Stimulated activated CD4-positive, alpha-beta T cell treated with anti-CD3 and anti-CD28 coated beads, Interleukin-2, amount 100 ng/mL, for 24 hours (primary cell): ENCODE results near the gene ATG16L2.
A peak's percentile ranks its signal among the peaks of the same experiment; 100 is the strongest.
"Not testable (repeated sequence)": the region's sequence is repeated elsewhere in the genome, so short reads cannot be mapped to it uniquely, and the experiment has no call there.

Experiments
- DNase-seq, 2 donors: peaks; one replicate each; pipeline ENCODE4 v3.0.0-alpha.2; 2020

Gene ATG16L2

DNA sequence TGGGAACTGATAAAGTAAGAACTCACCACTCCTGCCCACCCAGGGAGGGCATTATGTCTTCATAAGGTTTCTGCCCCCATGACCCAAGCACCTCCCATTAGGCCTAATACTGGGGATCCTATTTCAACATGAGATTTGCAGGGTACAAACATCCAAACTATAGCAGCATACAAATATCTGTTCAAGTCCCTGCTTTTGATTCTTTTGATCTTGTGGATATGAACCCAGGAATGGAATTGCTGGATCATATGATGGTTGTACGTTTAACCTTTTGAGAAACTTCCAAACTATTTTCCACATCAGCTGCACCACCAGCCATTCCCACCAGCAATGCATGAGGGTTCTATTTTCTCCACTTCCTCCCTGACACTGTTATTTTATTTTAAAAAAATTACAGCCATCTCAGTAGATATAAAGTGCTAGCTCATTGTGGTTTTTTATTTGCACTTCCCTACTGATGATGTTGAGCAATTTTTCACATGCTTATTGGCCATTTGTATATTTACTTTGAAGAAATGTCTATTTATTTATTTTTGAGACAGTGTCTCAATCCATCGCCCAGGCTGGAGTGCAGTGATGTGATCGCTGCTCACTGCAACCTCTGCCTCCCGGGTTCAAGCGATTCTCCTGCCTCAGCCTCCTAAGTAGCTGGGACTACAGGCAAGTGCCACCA, 7.1 kb upstream of the ATG16L2 start:
- DNase-seq: no peak

DNA sequence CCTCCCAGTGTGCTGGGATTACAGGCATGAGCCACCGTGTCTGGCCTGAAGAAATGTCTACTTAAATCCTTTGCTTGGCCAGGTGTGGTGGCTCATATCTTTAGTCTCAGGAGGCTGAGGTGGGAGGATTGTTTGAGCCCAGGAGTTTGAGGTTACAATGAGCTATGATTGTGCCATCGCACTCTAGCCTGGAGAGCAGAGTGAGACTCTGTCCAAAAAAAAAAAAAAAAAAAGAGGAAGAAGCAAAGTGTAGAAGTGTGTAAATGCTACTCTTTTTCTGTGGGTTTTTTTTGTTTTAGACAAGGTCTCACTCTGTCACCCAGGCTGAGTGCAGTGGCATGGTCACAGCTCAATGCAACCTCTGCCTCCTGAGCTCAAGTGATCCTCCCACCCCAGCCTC, 6.4 kb upstream of the ATG16L2 start:
- DNase-seq: no peak

DNA sequence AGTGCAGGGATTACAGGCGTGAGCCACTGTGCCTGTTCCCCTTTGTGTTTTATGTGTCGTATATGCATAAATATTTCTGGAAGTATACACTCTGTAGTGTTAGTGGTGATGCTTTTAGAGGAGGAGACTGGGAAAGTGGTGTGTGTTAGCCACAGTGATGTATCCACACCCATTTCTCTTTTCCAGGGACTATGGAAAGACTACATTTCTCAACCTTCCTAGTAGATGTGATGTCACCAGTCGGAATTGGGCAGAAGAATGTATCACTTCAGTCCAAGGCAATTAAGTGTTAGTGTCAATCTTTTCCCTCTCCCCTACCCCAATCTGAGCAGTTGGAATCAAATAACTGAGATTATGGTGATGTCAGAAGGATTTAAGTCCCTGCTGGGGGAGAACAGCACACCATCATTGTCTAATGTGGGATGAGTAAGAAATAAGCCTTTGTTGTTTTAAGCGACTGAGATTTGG, 5.8 kb upstream of the ATG16L2 start:
- DNase-seq: no peak

DNA sequence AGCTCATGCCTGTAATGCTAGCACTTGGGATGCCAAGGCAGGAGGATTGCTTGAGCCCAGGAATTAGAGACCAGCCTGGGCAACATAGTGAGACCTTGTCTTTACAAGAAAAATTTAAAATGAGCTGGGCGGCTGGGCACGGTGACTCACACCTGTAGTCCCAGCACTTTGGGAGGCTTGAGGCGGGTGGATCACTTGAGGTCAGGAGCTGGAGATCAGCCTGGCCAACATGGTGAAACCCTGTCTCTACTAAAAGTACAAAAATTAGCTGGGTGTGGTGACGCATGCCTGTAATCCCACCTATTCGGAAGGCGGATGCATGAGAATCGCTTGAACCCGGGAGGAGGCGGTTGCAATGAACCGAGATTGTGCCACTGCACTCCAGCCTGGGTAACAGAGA, 2.5 kb upstream of the ATG16L2 start:
- not testable (repeated sequence) for DNase-seq

DNA sequence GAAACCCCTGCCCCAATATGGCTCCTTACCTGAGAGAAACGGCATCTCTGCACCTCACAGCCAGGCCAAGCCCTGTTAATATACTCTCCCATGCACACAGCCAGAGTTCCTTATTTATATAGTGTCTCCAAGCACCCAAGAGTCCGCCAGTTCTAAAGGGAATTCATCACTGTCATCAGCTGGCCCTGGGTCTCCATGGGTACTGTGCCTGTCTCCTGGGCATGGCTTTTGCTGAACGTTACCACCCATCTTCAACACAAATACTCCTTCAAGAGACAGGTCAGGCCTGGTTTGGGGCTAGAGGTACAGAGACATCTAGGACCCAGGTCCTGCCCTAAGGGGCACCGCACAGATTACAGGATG, 1.6 kb upstream of the ATG16L2 start:
- DNase-seq: no peak

DNA sequence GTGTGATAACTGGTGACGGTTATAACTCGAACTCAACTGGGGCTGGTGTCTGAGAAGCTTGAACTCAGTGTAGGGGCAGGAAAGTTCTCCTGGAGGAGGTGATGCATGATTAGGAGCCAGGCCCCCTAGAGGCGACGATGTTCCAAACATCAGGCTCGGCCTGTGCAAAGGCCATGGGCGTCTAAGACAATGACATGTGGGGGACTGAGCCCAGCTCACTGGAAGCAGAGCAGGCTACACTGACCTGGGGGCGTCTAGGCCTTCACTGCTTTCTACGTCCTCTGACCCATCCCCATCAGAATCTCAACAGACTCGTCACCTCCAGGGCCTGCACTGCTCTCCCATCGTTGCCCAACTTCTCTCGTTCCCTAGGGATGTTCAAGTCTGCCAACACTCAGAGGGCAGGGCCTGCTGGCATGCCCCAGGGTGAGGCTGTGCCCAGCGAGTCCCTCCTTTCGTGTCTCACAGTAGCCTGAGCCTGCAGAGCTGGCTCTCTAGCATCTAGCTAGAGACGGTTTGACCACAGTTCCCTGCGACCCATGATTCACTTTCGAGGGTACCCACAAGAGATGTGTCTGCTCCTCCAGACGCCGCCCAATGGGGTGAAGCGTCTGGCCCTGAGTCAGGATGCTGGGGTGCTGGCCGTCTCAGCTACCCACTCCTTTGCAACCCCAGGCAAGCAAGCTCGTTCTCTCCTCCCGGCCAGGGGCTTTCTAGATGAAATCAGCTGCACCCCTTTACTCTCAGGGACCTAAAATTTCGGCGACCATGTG, 1.1 kb upstream of the ATG16L2 start:
- DNase-seq: peak; percentile 77 to 78

DNA sequence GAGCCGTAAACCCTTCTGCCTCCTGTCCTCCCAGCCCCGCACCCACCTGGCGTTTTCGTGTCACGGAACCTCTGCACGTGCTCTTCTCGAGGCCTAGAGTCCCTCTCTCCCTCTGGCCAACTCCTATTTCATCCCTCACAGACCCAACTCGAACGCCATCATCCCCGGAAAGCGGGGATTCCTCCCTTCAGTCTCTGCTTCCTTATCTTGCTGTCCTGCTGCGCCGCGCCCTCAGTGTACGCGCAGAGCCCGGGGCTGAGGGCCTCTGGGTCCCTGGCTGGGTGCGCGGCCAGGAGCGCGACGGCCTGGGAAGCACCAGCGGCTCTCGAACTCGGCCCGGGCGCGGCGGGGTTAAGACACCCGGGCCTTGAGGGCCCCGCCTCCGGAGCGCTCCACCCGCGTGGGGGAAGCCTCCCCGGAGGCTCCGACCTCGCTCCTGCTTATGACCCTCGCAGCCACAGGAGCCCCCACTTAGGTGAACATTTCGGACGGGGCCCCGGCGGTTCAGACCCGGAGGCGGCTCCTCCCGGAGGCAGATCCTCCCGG, 398 bp upstream of the ATG16L2 start:
- peak in 1 of 2 donors; percentile 84 for DNase-seq

DNA sequence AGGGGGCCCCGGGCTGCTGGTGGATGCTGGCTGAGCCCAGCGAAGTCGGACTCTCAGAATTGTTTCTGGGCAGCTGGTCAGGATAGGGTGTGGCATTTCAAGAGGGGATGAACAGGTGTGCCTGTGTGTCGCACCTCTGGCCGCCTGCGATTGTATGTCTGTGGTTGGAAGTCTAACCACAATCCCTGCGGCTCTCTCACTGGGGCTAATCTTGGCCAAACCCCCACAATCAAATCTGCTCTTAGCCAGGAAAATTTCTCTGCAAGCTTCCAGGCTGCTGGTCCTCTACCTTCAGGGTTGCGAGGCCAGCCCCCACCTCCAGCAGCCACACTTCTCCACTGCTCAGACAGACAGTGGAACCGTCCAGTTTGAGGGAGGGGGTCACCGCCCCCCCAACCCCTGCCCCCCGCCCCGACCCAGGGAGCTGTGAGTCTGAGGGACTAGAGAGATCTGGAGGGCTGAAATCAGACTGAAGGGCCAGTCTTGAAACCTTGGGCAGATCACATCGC, 953 bp downstream of the ATG16L2 start:
- no peak for DNase-seq

DNA sequence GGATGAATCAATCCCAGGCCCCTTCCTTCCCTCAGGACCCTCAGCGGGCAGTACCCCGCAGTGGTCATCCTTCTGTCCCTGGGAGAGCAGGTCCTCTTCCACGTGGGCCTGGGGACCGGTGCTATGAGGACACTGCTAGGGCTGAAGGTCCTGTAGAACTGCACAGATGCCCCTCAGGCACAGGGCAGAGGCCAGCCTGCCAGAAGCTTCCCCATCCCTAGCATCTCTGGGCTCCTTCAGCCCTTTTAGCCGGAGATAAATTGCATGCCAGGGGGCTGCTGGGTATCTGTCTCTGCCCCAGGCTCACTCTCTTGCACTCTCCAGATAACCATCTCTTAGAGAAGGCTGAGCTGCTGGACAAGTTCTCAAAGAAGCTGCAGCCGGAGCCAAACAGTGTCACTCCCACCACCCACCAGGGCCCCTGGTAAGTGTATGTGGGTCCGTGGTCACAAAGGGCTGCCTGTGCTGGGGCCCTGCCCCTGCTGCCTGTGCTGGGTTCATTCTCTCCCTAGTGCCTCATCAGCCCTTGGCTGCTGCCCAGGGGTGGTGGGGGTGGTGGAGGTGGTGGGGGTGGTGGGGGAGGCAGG, 2.3 kb downstream of the ATG16L2 start:
- no peak for DNase-seq

DNA sequence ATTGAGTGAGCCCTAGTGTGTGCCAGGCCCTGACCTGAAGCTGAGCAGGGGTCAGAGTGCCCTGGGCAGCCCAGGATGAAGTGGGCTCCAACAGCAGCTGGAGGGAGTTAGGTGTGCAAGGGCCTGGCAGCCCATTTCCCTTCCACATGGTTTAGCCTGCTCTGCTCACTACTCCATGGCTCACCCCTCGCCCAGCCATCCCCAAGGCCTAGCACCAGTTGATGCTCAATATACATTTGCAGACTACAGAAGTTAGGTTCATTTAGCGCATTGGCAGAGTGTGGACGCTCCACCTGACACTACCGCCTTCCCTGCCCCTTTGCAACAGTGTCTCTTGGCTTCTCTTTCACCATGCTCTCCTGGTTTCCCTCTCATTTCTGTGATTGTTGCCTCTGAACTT, 3.8 kb downstream of the ATG16L2 start:
- no peak for DNase-seq

DNA sequence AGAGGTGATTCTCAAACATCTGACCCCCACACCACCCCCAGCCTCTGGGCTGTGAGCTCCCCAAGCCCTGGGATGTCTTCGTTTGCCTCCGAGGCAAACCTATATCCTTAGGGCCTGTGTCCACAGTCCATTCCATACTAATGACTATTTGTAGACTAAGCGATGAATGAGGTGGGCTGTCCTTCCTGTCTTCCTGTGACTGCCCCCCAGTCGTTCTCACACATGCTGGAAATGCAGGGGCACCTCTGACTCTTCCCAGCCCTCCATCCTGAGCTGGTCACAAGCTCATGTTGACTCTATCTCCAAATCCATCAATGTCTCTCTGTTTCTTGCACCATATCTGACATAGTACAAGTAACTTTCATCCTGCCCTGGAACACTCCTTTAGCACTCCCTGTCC, 4.8 kb downstream of the ATG16L2 start:
- DNase-seq: no peak

DNA sequence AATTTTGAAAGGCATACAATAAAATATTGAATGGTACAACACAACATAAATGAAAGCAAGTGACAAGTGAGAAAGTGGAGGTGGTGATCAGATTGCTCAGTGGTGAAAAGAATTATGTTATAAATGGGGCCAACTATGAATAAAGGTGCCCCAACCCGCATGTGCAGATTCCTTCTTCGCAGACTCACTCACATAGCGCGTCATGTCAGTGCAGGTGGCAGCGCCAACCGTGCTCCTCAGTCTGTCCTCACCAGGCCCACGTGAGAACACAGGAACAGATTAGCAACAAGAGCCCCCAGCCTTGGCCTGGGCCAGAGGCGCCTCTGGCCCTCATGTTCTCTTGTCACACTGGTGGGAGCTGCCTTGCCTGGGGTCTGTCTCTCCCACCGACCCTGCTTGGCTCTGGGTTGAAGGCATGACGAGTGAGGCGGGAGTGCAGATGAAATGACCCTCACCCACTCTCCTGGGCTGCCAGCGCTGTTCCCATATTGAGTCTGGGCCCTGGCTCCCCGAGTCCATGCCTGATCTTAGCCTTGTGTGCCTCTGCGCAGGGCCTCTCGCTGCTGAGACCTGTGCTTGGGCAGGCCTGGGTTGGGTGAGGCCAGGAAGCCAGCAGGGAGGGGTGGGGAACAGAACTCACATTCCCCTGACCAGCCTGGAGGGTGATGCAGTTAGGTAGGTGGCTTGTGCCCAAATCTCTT, 6.4 kb downstream of the ATG16L2 start:
- no peak for DNase-seq

DNA sequence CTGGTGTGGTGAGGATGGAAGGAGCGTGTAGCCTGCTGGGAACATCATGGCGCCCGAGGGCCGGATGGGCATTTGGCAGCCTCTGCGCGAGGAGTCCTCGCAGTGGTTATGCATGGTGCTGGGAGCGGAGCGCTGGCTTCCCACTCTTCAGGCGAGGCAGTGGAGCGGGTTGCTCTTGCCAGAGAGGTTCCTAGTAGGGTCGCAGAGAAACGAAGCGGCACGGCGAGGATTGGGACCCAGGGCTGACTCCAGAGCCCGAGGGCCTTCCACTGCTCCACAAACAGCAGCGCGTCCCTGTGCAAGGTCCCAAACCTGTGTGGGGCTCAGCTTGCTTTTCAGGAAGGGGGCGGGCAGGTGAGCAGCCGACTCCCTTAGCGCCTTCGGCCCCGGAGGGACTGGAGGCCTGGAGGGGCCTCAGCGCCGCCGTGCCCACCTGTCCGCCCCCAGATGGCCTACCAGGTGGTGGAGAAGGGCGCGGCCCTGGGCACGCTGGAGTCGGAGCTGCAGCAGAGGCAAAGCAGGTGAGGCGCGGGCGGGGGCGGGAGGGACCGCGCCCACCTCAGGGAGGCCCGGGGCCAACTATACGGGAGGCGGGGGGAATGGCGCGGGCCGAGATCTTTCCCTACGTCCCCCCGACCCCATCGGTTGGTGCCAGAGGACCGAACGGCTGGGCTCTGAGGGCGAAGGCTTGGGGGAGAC, 7.2 kb downstream of the ATG16L2 start:
- no peak for DNase-seq

DNA sequence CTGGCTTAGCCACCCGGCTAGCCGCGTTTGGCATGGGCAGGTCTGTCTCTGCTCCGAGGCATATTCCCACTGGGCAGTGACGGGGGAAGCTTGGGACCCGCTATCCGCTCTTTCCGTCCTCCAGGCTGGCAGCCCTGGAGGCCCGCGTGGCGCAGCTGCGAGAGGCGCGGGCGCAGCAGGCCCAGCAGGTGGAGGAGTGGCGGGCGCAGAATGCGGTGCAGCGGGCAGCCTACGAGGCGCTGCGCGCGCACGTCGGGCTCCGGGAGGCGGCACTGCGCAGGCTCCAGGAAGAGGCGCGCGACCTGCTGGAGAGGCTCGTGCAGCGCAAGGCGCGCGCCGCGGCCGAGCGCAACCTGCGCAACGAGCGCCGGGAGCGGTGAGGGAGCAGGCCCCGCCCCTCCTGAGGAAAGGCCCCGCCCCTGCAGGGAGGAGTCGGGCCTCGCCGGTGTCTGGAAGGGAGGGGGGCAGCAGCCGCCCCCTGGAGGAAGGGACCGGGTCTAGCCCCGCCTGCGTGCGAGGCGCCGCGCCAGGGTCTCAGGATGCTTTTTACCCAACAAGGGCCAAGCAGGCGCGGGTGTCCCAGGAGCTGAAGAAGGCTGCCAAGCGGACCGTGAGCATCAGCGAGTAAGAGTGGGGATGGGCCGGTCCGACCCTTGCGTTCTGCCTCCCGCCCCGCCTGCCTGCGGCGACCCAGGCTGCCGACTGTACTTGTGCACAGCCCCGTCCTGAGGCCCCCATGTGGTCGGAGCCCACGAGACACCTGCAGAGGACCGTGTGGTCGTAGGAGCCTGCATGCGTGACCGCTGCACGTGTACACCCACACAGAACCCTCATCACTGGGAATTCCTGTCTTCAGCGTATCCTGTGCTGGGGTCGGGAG, 7.9 kb downstream of the ATG16L2 start:
- DNase-seq: peak; percentile 83 to 90

DNA sequence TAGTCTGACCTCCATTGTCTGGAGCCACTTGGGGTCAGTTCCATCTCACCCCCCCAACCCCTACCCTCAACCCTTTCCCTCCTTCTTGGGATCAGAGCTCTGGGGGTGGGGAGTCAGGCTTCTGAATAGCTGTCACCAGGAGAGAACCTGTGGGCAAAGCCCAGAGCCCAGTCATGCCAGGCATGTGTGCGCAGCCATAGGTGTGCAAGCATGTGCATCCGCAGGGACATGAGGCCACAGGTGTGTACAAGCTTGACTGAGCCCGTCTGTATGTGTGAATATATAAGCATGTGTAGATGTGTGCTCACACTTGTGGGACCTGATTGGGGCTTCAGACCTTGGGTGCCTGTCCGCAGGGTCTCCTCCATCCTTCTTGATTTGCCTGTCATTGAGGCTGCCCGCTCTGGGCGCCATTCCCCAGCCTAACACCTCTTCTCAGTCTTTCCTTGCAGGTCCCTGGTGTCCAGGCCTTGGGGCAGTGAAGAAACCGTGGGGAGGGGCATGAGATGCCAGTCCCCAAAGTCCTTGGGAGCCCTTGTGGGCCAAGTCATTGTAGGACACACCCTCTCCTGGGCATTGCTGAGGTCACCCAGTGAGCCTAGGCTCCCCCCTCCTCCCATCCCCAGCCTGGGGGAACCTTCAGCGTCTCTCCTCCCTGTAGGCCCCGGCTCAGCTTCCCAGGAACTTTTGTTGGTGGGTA, 9.0 kb downstream of the ATG16L2 start:
- DNase-seq: no peak

DNA sequence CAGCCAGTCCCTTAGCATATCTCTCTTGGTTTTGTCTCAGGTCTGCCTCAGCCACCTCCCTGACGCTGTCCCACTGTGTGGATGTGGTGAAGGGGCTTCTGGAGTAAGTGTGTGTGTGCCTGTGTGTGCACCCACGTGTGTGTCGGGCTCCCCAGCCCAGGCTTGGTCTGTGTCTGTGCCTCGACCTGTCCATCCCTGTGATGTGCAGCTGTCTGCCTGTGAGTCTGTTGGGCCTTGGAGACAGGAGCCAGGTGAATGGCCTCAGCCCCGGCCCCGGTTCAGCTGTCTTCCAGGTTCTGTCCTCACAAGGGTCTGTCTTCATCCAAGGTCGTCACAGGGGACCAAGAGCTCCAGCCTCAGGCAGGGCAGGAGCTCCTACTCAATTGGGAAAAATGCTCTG, 9.8 kb downstream of the ATG16L2 start:
- no peak for DNase-seq

DNA sequence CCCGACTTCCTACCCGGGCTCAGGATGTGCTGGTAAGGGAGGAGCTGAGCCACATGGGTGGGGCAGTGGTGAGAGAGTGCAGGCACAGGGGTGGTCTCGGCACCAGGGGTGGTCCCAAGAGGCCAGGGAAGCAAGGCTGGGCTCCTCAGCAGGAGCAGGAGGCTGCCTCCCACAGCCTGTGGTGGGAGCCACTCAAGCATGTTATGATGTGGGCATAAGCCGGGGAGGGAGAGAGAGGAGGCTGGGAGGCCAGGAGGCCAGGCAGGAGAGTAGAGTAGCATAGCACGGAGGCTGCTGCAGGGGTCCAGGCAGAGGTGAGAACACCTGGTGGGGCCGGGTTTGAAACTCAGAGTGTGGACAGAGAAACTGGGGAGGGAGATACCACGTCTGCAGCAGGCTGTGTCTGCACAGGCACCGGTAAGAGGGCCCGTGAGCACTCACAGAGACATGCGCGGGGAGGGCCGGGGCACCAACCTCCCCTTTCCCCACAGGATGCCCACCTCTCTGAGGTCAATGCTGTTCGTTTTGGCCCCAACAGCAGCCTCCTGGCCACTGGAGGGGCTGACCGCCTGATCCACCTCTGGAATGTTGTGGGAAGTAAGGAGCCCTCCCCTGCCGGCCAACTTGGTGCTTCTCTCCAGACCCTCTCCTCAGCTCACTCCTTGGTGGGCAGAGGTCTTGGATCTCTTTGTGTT, 10.7 kb downstream of the ATG16L2 start:
- DNase-seq: no peak

DNA sequence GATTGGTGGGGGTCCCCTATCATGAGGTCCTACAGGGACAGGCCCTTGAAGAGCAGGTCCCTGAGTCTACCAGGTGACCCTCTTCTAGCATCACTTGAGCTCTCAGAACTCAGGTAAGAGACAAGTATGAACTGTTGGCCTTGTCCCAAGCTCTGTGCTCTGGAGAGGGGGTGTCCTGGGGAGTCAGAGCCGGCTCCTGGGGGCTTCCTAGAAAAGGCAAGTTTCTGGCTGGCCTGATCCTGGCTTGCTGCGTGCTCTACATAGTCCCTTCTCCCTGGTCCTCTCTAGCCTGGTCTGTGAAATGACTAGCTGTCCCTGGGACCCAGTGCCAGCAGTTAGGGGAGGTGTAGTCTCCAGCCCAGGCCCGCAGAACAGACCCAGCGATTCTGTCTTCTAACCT, 11.4 kb downstream of the ATG16L2 start:
- DNase-seq: no peak

DNA sequence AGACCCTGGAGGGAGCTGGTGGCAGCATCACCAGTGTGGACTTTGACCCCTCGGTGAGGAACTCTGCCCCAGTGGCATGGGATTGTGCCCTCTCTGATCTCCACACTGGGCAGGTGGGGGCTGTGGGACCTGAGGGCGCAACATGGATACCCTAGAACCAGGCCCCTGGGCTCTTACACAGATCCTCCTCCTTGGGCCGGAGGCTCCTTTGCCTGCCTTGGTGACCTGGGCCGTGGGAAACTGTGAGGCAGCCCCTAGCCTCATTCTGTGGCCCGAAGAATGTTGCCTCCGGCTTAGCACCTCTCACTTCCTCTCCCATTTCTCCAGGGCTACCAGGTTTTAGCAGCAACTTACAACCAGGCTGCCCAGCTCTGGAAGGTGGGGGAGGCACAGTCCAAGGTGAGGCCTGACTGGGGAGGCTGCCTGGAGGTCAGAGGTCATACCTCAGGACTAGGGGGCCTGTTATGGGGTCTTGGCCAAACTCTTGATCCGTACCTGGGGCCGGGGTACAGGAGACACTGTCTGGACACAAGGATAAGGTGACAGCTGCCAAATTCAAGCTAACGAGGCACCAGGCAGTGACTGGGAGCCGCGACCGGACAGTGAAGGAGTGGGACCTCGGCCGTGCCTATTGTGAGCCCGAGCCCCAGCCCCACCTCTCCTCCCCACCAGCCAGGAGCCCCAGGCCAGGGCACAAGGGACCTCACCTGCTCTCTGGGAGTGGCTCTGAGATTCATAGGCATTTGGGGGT, 12.2 kb downstream of the ATG16L2 start:
- no peak for DNase-seq
